H1 (cell line): ENCODE data around the gene KRTAP10-3. TPM values are rescaled to one million over a fixed set of nuclear protein-coding genes. Genes with fewer than 3 reads are reported as not detected.

Source experiments
- CTCF ChIA-PET: fragments of 300-600 bp; sonication (Branson Sonifier 250); formaldehyde crosslinking; loops from one replicate; lab custom pipeline; 2021; ENCODE audit not compliant: partially characterized antibody; lab: Charles Lee
- POLR2A ChIA-PET: fragments of 300-600 bp; sonication (Branson Sonifier 250); formaldehyde crosslinking; loops from one replicate; lab custom pipeline; 2021; ENCODE audit warnings: inconsistent platforms; ENCODE audit not compliant: partially characterized antibody; lab: Charles Lee
- DNase-seq, 2 experiments: peaks; one replicate each; pipeline versions ENCODE4 v3.0.0 to v3.0.0-alpha.2; 2010 to 2022; ENCODE audit warnings: low spot score in 2 of 2, low read depth in 1 of 2, mixed read lengths in 1 of 2
- FAIRE-seq: peaks from 2 replicates; lab custom pipeline; 2011; peaks lifted over from hg19 to GRCh38; lab: Jason Lieb, UNC
- H2AFZ ChIP-seq: 2 replicates; pipeline ENCODE4 v1.8.1; 2012; ENCODE audit warnings: low read length, inconsistent platforms
- H2AK5ac ChIP-seq: 2 replicates; pipeline ENCODE4 v1.6.1; 2013; ENCODE audit warnings: low read depth, low read length
- H2BK120ac ChIP-seq: replicated peaks from 2 replicates; pipeline ENCODE3; 2013; ENCODE audit warnings: low read depth, low read length, inconsistent platforms
- H2BK12ac ChIP-seq: 2 replicates; pipeline ENCODE4 v1.6.1; 2013; ENCODE audit warnings: low read depth, low read length
- H2BK15ac ChIP-seq: 2 replicates; pipeline ENCODE4 v1.6.1; 2013; ENCODE audit warnings: low read length
- H2BK20ac ChIP-seq: 2 replicates; pipeline ENCODE4 v1.6.1; 2013; ENCODE audit warnings: low read length
- H2BK5ac ChIP-seq: 2 replicates; pipeline ENCODE4 v1.6.1; 2013; ENCODE audit warnings: low read depth, low read length
- H3K14ac ChIP-seq: 2 replicates; pipeline ENCODE4 v1.6.1; 2013; ENCODE audit warnings: inconsistent platforms; ENCODE audit not compliant: insufficient read length
- H3K18ac ChIP-seq: 2 replicates; pipeline ENCODE4 v1.6.1; 2013; ENCODE audit warnings: low read length; ENCODE audit errors: extremely low read depth
- H3K23ac ChIP-seq: 2 replicates; pipeline ENCODE4 v1.6.1; 2013; ENCODE audit warnings: inconsistent platforms; ENCODE audit not compliant: insufficient read length
- H3K23me2 ChIP-seq: 2 replicates; pipeline ENCODE4 v1.6.1; 2013; ENCODE audit warnings: low read depth, low read length
- H3K27ac ChIP-seq: 2 replicates; pipeline ENCODE4 v1.6.1; 2011; ENCODE audit warnings: low read depth, low read length, inconsistent platforms
- H3K27me3 ChIP-seq, 4 experiments: replicated peaks in 1 of 4; 1 replicate in 1 of 4; 2 replicates in 3 of 4; pipeline versions ENCODE4 v1.6.1 to v1.8.1; 2011 to 2013; ENCODE audit warnings: low read length in 3 of 4, mild to moderate bottlenecking in 3 of 4, inconsistent platforms in 2 of 4, mixed read lengths in 2 of 4, moderate library complexity in 1 of 4; ENCODE audit not compliant: control insufficient read depth in 3 of 4, insufficient read depth in 3 of 4; ENCODE audit errors: extremely low read depth in 1 of 4
- H3K36me3 ChIP-seq, 4 experiments: 2 replicates each; pipeline versions ENCODE4 v1.6.1 to v1.8.1; 2011 to 2013; ENCODE audit warnings: mild to moderate bottlenecking in 4 of 4, low read length in 3 of 4, moderate library complexity in 2 of 4, control low read depth in 1 of 4, inconsistent platforms in 1 of 4; ENCODE audit not compliant: insufficient read depth in 4 of 4, control insufficient read depth in 2 of 4
- H3K4ac ChIP-seq: replicated peaks from 2 replicates; pipeline ENCODE3; 2013; ENCODE audit warnings: low read length, low read depth, mixed read lengths, inconsistent platforms; ENCODE audit not compliant: insufficient read length
- H3K4me1 ChIP-seq, 4 experiments: replicated peaks in 1 of 4; 1 replicate in 1 of 4; 2 replicates in 3 of 4; pipeline versions ENCODE4 v1.6.1 to v1.8.1; 2011 to 2013; ENCODE audit warnings: low read length in 3 of 4, inconsistent platforms in 2 of 4, mixed read lengths in 1 of 4; ENCODE audit not compliant: insufficient read depth in 4 of 4, control insufficient read depth in 3 of 4
- H3K4me2 ChIP-seq, 2 experiments: 2 replicates each; pipeline versions ENCODE4 v1.6.1 to v1.8.1; 2011 to 2013; ENCODE audit warnings: low read depth in 2 of 2, low read length in 2 of 2, control low read depth in 1 of 2, inconsistent platforms in 1 of 2, mild to moderate bottlenecking in 1 of 2; ENCODE audit not compliant: insufficient read depth in 1 of 2
- H3K4me3 ChIP-seq, 4 experiments: fragments of 200-600, 300-600 bp in 1 of 4; sonication (generic), shearing (Covaris generic), sonication (Bioruptor Twin) in 1 of 4; 2 replicates each; pipeline versions ENCODE4 v1.5.1 to v1.8.1; 2011 to 2016; ENCODE audit warnings: low read length in 4 of 4, low read depth in 3 of 4, control low read depth in 2 of 4, inconsistent platforms in 2 of 4, mild to moderate bottlenecking in 2 of 4, mixed read lengths in 1 of 4, moderate library complexity in 1 of 4; ENCODE audit not compliant: insufficient read depth in 2 of 4; ENCODE audit errors: extremely low read depth in 1 of 4
- H3K56ac ChIP-seq: replicated peaks from 2 replicates; pipeline ENCODE3; 2013; ENCODE audit warnings: low read depth, mild to moderate bottlenecking, mixed read lengths, low read length, inconsistent platforms; ENCODE audit not compliant: insufficient read length
- H3K79me1 ChIP-seq: 2 replicates; pipeline ENCODE4 v1.6.1; 2013; ENCODE audit warnings: low read depth, low read length, control low read depth
- H3K79me2 ChIP-seq, 2 experiments: 2 replicates each; pipeline versions ENCODE4 v1.6.1 to v1.8.1; 2012 to 2013; ENCODE audit warnings: low read length in 2 of 2, mild to moderate bottlenecking in 2 of 2, inconsistent platforms in 1 of 2; ENCODE audit not compliant: insufficient read depth in 2 of 2, control insufficient read depth in 1 of 2
- H3K9ac ChIP-seq, 4 experiments: replicated peaks in 1 of 4; 1 replicate in 1 of 4; 2 replicates in 3 of 4; pipeline versions ENCODE4 v1.6.1 to v1.8.1; 2011 to 2013; ENCODE audit warnings: low read depth in 3 of 4, low read length in 3 of 4, control low read depth in 2 of 4, mild to moderate bottlenecking in 2 of 4, moderate library complexity in 2 of 4, inconsistent platforms in 1 of 4; ENCODE audit errors: extremely low read depth in 1 of 4
- H3K9me3 ChIP-seq, 2 experiments: 2 replicates each; pipeline versions ENCODE4 v1.6.1 to v1.8.1; 2012 to 2013; ENCODE audit warnings: mild to moderate bottlenecking in 2 of 2, moderate library complexity in 2 of 2, control low read depth in 1 of 2, inconsistent platforms in 1 of 2, low read depth in 1 of 2, low read length in 1 of 2, mixed read lengths in 1 of 2; ENCODE audit not compliant: insufficient read depth in 2 of 2
- H4K20me1 ChIP-seq, 2 experiments: replicated peaks in 1 of 2; 2 replicates each; pipeline versions ENCODE3 to v1.8.1; 2011 to 2013; ENCODE audit warnings: inconsistent platforms in 2 of 2, low read length in 2 of 2, mild to moderate bottlenecking in 1 of 2; ENCODE audit not compliant: insufficient read depth in 2 of 2, control insufficient read depth in 1 of 2
- H4K5ac ChIP-seq: 2 replicates; pipeline ENCODE4 v1.6.1; 2013; ENCODE audit warnings: low read length, low read depth, mixed read lengths, inconsistent platforms; ENCODE audit not compliant: insufficient read length
- H4K8ac ChIP-seq: 2 replicates; pipeline ENCODE4 v1.8.0; 2013; ENCODE audit warnings: mild to moderate bottlenecking, moderate library complexity, low read length, inconsistent platforms; ENCODE audit not compliant: insufficient read depth; ENCODE audit errors: extremely low read depth
- H4K91ac ChIP-seq: replicated peaks from 2 replicates; pipeline ENCODE3; 2013; ENCODE audit warnings: low read length, mixed read lengths, inconsistent platforms; ENCODE audit not compliant: insufficient read length
- GABPA ChIP-seq: IDR thresholded peaks from 2 replicates; pipeline ENCODE4 v1.6.1; 2011; ENCODE audit warnings: mild to moderate bottlenecking, low read length, moderate library complexity, borderline replicate concordance; ENCODE audit not compliant: insufficient read depth
- HDAC2 ChIP-seq, 2 experiments: fragments of 300-600 bp in 1 of 2; sonication (generic) in 1 of 2; IDR thresholded peaks; 2 replicates each; pipeline ENCODE4 v1.6.1; 2011 to 2012; ENCODE audit warnings: low read depth in 2 of 2, low read length in 2 of 2, mild to moderate bottlenecking in 2 of 2, moderate library complexity in 2 of 2, borderline replicate concordance in 1 of 2, inconsistent platforms in 1 of 2
- SIRT6 ChIP-seq: IDR thresholded peaks from one replicate; pipeline ENCODE4 v1.7.1; 2012; ENCODE audit warnings: low read length, inconsistent platforms
- SIX5 ChIP-seq: IDR thresholded peaks from 2 replicates; pipeline ENCODE4 v1.6.1; 2011; ENCODE audit warnings: mild to moderate bottlenecking, low read depth, low read length
- SP4 ChIP-seq: IDR thresholded peaks from 2 replicates; pipeline ENCODE4 v1.6.1; 2012; ENCODE audit warnings: low read length, inconsistent platforms
- TAF7 ChIP-seq: optimal IDR thresholded peaks from 2 replicates; pipeline ENCODE3; 2011; ENCODE audit warnings: low read depth, mild to moderate bottlenecking, inconsistent platforms, low read length, moderate library complexity, borderline replicate concordance
- TBP ChIP-seq: IDR thresholded peaks from 2 replicates; pipeline ENCODE4 v1.6.1; 2011; ENCODE audit warnings: low read depth, low read length, improper control_type of control experiment
- WGBS, 2 experiments: shearing (Covaris generic) in 1 of 2; methylation state at CpG; one replicate each; pipeline versions ENCODE4 v1.1.6 to v1.1.7; 2013 to 2015; ENCODE audit warnings: low lambda C conversion rate in 2 of 2, mixed read lengths in 2 of 2, inconsistent platforms in 1 of 2, low coverage in 1 of 2, missing lambda C conversion rate in 1 of 2; ENCODE audit not compliant: insufficient replicate concordance in 2 of 2, insufficient coverage in 1 of 2, insufficient read length in 1 of 2; ENCODE audit errors: extremely low coverage in 1 of 2, missing lambda C conversion rate in 1 of 2; 5-methylcytosine and 5-hydroxymethylcytosine counted together
- polyA plus RNA-seq, 7 experiments: library from polyadenylated mRNA; depleted of rRNA in 3 of 7; stranded (reverse) in 5 of 7; unstranded in 2 of 7; fragments of >200 nt in 5 of 7; fragments of 200-250 nt in 2 of 7; gene quantifications; 1 replicate in 5 of 7; 2 replicates in 1 of 7; 4 replicates in 1 of 7; pipeline versions ENCODE4 v1.2.1 to v1.2.3, GENCODE V29; 2011 to 2013; ENCODE audit warnings: missing spikeins in 2 of 7, mixed read lengths in 2 of 7
- total RNA-seq: library from RNA; stranded (reverse); fragmentation: NEBNext Ultra II Directional; extraction: Animal tissue kit (Norgen Biotek cat#: 25700); gene quantifications from 2 replicates; pipeline ENCODE4 v1.2.1, GENCODE V29; 2021

KRTAP10-3 gene
- total and polyA plus RNA-seq, 2 of the 8 experiments (the other 6 are each of a cell fraction or from before 2014, with no cell fraction given), result not detected

- Histone ChIP-seq H2BK5ac (0 out of 2 replicates have a peak overlapping the region, but pooled peaks have one; percentile 52), H3K23ac (no peak overlapping the region), H3K27ac (no peak overlapping the region), H3K4me3 (no peak overlapping the region), H3K18ac (no peak overlapping the region), H4K5ac (no peak overlapping the region), H4K91ac (no peak overlapping the region), H3K27me3 (no peaks in the 10 kb centered on the region), H3K9me3 (peaks cover 3 to 4% of the 10 kb centered on the region in 2 experiments; a peak in 1 of 4 replicates), H2BK20ac (no peak overlapping the region), H2BK15ac (no peak overlapping the region), H3K79me2 (no peaks in the 10 kb centered on the region), H3K4ac (no peak overlapping the region), H4K8ac (no peak overlapping the region), H3K14ac (no peak overlapping the region), H2BK120ac (no peak overlapping the region), H3K56ac (no peak overlapping the region), H3K4me2 (no peak overlapping the region), H3K36me3 (no peaks in the 10 kb centered on the region), H3K9ac (no peak overlapping the region), H3K4me1 (peaks cover 0 to 2% (median 0%) of the 10 kb centered on the region in 4 experiments; a peak in 1 of 7 replicates), H2AK5ac (peak overlapping the region; percentile 75; the same call in 1 of the 2 replicates), H3K79me1 (no peaks in the 10 kb centered on the region), H4K20me1 (no peaks in the 10 kb centered on the region), H2AFZ (no peak overlapping the region), H3K23me2 (no peaks in the 10 kb centered on the region), H2BK12ac (0 out of 2 replicates have a peak overlapping the region, but pooled peaks have one; percentile 60)
- POLR2A ChIA-PET, result interaction anchor here (1.2 kb wide), 1 partner anchor 11 kb away, joined by 3 read pairs; no protein-coding TSS in a partner anchor
- DNase-seq (no peak), FAIRE-seq (no peak)
- WGBS, 2 experiments, result 85% methylated on average over 11 of the region's 11 CpGs; no CpG with 5 or more reads in 1 of the 2 experiments
- CTCF ChIA-PET, result interaction anchor here (0.6 to 1.1 kb wide), 6 partner anchors 9 to 40 kb away, joined by 3 to 8 read pairs (median 3); no protein-coding TSS in a partner anchor
- no peak for TF ChIP-seq HDAC2 (IDR thresholded peaks at IDR 0.05; ENCODE audit: borderline replicate concordance in 1 of 2, low read depth in 2 of 2, low read length in 2 of 2)
- no peak for TF ChIP-seq SIRT6
- TF ChIP-seq TBP, result no peak
- no peak for TF ChIP-seq SIX5
- no peak for TF ChIP-seq SP4
- TF ChIP-seq TAF7, result no peak
- no peak for TF ChIP-seq GABPA
Observed at GRCh38 chr21:44540741-44541288, 17.8 kb downstream of the KRTAP10-3 start.
